LNCaP clone FGC (cell line): ENCODE results near the gene SH3BGRL2.

ENCODE experiments used
- DNase-seq: peaks from one replicate; pipeline ENCODE4 v3.0.0-alpha.2; 2011; ENCODE audit warnings: low read depth
- H3K4me3 ChIP-seq: 2 replicates; pipeline ENCODE4 v1.5.1; 2011; ENCODE audit warnings: mild to moderate bottlenecking, low read depth, low read length, control low read depth
- CTCF ChIP-seq: IDR thresholded peaks from 2 replicates; pipeline ENCODE4 v1.5.1; 2012; ENCODE audit warnings: mild to moderate bottlenecking; ENCODE audit not compliant: control insufficient read depth, insufficient read depth; ENCODE audit errors: extremely low read depth

The SH3BGRL2 gene

GRCh38 chr6:79605968-79606764, 25.0 kb upstream of the SH3BGRL2 start:
- no peak for DNase-seq
- H3K4me3 ChIP-seq: no peak overlapping the region
- no peak for TF ChIP-seq CTCF

GRCh38 chr6:79607000-79607399, 24.1 kb upstream of the SH3BGRL2 start:
- H3K4me3 ChIP-seq: no peak overlapping the region
- DNase-seq: no peak
- TF ChIP-seq CTCF: no peak

- TF ChIP-seq CTCF: no peak
- no peak for DNase-seq
- H3K4me3 ChIP-seq: no peak overlapping the region
Observed at GRCh38 chr6:79608334-79609224, 22.6 kb upstream of the SH3BGRL2 start.

DNA sequence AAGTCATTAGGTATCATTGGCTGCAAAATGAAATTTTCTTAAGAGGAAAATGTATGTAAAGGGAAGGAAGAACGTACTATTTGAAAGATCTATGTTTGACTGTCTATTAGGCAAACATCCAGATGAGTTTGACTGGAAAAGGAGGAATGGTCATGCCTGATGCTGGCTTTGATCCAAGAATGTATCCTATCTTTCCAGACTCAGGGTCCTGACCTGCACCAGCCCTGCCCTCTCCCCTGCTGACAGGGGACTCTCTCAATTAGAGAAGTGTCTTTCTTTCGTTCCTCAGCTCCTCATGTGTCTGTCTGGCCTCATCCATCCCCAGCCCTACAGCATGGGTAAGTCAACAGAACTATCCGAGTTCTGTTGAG, 21.9 kb upstream of the SH3BGRL2 start:
- no peak for DNase-seq
- no peak overlapping the region for H3K4me3 ChIP-seq
- no peak for TF ChIP-seq CTCF

GRCh38 chr6:79610306-79611009, 20.7 kb upstream of the SH3BGRL2 start:
- no peak for TF ChIP-seq CTCF
- no peak overlapping the region for H3K4me3 ChIP-seq
- DNase-seq: no peak

DNA sequence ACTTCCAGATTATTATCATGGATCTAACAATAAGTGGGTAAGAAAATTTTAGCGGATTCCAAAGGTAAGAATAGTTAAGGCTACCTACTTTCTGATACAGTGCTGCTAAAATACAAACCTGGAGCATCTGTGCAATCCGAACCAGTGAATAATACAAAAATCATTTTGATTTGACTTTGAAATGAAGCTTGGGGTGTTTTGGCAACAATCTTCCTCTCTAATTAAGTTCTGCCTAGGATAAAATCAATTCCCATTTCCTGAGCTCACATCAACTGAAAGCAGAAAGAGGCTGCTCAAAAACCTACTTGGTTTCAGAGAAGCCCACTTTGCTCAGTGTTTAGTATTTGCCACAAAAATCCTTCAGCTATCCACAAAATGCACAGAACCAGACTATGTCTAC, 18.7 kb upstream of the SH3BGRL2 start:
- H3K4me3 ChIP-seq: no peak overlapping the region
- TF ChIP-seq CTCF: no peak
- no peak for DNase-seq
